A549 treated with ZK216348 at 1 μM for 4 hours (cell line): ENCODE results near the gene SLC2A5. TPM values are rescaled to one million over a fixed set of nuclear protein-coding genes. Genes with fewer than 3 reads are reported as not detected.

Experiments
- total RNA-seq: library from RNA; stranded (reverse); fragments of 200-300 nt; extraction: Qiagen RNA extraction; gene quantifications from 5 replicates; pipeline ENCODE4 v1.2.3, GENCODE V29; 2022; ENCODE audit warnings: low read depth

SLC2A5 gene
- 0.13 to 0.48 TPM (median 0.25 TPM) in 4 of 5 replicates, not detected in the other for total RNA-seq

DNA sequence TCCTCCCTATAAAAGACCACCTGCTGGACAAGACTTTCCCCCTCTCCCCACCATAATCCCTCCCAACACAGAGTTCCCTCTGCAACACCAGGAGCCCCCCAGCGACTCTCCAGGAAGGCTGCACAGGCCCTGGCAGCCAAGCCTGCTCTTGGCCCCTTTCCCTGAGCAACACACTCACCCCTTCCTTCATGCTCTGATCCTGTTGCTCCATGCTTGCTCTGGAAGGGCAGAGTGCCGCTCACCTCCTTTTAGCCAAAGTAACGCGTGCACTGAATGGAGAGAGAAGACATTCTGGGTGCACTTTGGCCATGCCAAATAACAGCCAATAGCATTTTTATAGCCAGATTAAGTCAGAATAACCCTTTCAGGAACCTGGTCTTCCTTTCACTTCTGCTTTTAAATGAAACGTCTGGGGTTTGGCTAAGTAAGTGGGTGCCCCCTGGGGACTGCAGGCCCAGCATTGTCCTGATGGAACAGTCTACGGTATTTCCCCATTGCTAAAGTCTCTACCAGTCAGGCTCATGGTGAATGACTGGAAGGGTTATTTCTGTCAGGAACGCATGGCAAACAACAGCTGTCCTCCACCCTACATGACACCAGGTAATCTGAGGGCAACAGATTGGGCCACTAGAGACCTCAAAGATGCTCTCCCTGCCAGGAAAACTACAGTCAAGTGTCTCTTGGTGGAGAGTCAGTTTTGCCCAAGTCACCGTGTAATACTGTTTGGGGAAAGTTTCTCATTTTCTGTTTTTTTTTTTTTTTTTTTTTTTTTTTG lies at the start of gene SLC2A5:
SLC2A5 (minus strand) TSS at position 310 of the 775 bp plus-strand sequence; CDS start at position 211, 99 bp downstream.

Other genes starting within 250 kb of the SLC2A5 start
- 2,803 to 3,078 TPM (median 2,890 TPM) in 5 replicates for gene ENO1, start 190.9 kb downstream of the SLC2A5 start, total RNA-seq
- not detected in 5 replicates for gene CA6, start 123.8 kb downstream of the SLC2A5 start, total RNA-seq
- gene SLC2A7, start 43.2 kb downstream of the SLC2A5 start, total RNA-seq: not detected in 5 replicates
- 2.8 to 6.3 TPM (median 5.3 TPM) in 5 replicates for gene GPR157, start 59.5 kb upstream of the SLC2A5 start, total RNA-seq
- gene H6PD, start 165.1 kb upstream of the SLC2A5 start, total RNA-seq: 4.1 to 7.7 TPM (median 5.8 TPM) in 5 replicates
- gene SPSB1, start 223.3 kb upstream of the SLC2A5 start, total RNA-seq: 27.8 to 36.4 TPM (median 28.8 TPM) in 5 replicates